Fibroblast of lung (primary cell): ENCODE data around the gene PNMA8C. TPM values are rescaled to one million over a fixed set of nuclear protein-coding genes. Genes with fewer than 3 reads are reported as not detected.
"Not testable (repeated sequence)": the region's sequence is repeated elsewhere in the genome, so short reads cannot be mapped to it uniquely, and the experiment has no call there.

Experiments used
- DNase-seq, 2 donors: peaks; one replicate each; pipeline versions ENCODE4 v3.0.0 to v3.0.0-alpha.2; 2010; ENCODE audit warnings: low read depth in 2 of 2
- H2AFZ ChIP-seq: 2 replicates; pipeline ENCODE4 v1.5.1; 2012; ENCODE audit warnings: low read length, control low read depth, inconsistent platforms
- H3K27ac ChIP-seq: 2 replicates; pipeline ENCODE4 v1.5.1; 2011; ENCODE audit warnings: low read length, control low read depth; ENCODE audit not compliant: insufficient read depth
- H3K27me3 ChIP-seq: 2 replicates; pipeline ENCODE4 v1.5.1; 2011; ENCODE audit warnings: mild to moderate bottlenecking, low read length; ENCODE audit not compliant: control insufficient read depth, insufficient read depth
- H3K36me3 ChIP-seq: 2 replicates; pipeline ENCODE4 v1.5.1; 2011; ENCODE audit warnings: low read length; ENCODE audit not compliant: control insufficient read depth, insufficient read depth
- H3K4me1 ChIP-seq: 2 replicates; pipeline ENCODE4 v1.5.1; 2011; ENCODE audit warnings: low read length; ENCODE audit not compliant: control insufficient read depth, insufficient read depth; ENCODE audit errors: extremely low read depth
- H3K4me2 ChIP-seq: 2 replicates; pipeline ENCODE4 v1.5.1; 2011; ENCODE audit warnings: low read length, control low read depth; ENCODE audit not compliant: insufficient read depth; ENCODE audit errors: extremely low read depth
- H3K4me3 ChIP-seq, 4 experiments: fragments of 200-600 bp in 1 of 4; sonication (generic) in 1 of 4; replicated peaks in 1 of 4; 2 replicates each; pipeline ENCODE4 v1.5.1; 2011 to 2016; ENCODE audit warnings: low read length in 4 of 4, low read depth in 3 of 4, mild to moderate bottlenecking in 3 of 4, control low read depth in 2 of 4, inconsistent platforms in 1 of 4, mixed read lengths in 1 of 4; ENCODE audit not compliant: insufficient read depth in 1 of 4; ENCODE audit errors: control extremely low read depth in 1 of 4
- H3K79me2 ChIP-seq: 2 replicates; pipeline ENCODE4 v1.5.1; 2012; ENCODE audit warnings: mild to moderate bottlenecking, low read length, inconsistent platforms; ENCODE audit not compliant: control insufficient read depth, insufficient read depth
- H3K9ac ChIP-seq: 2 replicates; pipeline ENCODE4 v1.5.1; 2011; ENCODE audit warnings: mild to moderate bottlenecking, low read length, control low read depth; ENCODE audit not compliant: insufficient read depth
- H3K9me3 ChIP-seq: 2 replicates; pipeline ENCODE4 v1.5.1; 2012; ENCODE audit warnings: low read depth, low read length; ENCODE audit not compliant: control insufficient read depth, insufficient read depth
- H4K20me1 ChIP-seq: 2 replicates; pipeline ENCODE4 v1.5.1; 2011; ENCODE audit warnings: low read length; ENCODE audit not compliant: control insufficient read depth, insufficient read depth; ENCODE audit errors: extremely low read depth
- CTCF ChIP-seq, 2 donors: IDR thresholded peaks in 1 of 2; conservative IDR thresholded peaks in 1 of 2; 1 replicate in 1 of 2; 2 replicates in 1 of 2; pipeline ENCODE4 v1.5.1; 2011 to 2012; ENCODE audit warnings: low read length in 2 of 2, control low read depth in 1 of 2, inconsistent platforms in 1 of 2, low read depth in 1 of 2, mild to moderate bottlenecking in 1 of 2
- EZH2 ChIP-seq: IDR thresholded peaks from 2 replicates; pipeline ENCODE4 v1.5.1; 2012; ENCODE audit warnings: low read length, control low read depth, mild to moderate bottlenecking; ENCODE audit errors: missing control alignments
- polyA plus RNA-seq, 2 donors: library from polyadenylated mRNA; depleted of rRNA in 1 of 2; stranded (reverse) in 1 of 2; unstranded in 1 of 2; fragments of >200 nt; gene quantifications; 2 replicates each; pipeline ENCODE4 v1.2.1, GENCODE V29; 2011 to 2012; ENCODE audit warnings: missing spikeins in 1 of 2
- total RNA-seq: library from RNA; depleted of rRNA; stranded (reverse); fragments of >200 nt; gene quantifications from 2 replicates; pipeline ENCODE4 v1.2.1, GENCODE V29; 2014

Gene PNMA8C
- total and polyA plus RNA-seq, 2 donors (not counting 1 experiment from before 2014, with no cell fraction given), result 0.01 to 0.17 TPM

DNA sequence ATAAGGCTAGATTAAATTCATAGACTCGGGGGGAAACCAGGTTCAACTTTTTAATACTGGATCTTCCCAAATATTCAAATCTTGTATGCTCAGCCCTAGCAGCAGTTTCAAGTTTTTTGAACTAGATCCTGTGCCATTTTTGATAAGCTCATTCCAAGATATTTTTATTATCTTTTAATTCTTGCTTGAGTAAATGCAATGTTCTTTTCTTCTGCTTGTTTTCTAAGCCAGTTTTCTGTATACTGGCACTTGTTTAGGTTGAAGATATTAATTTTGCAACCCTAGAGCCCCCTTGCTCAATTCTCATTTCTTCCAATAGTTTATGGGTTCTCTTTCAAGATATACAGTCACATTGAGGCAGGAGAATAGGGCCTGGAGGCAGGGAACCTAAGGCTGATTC lies 13.1 kb upstream of the PNMA8C start:
- TF ChIP-seq CTCF (conservative IDR thresholded peaks at IDR 0.05 in 1 of 2, IDR thresholded peaks at IDR 0.05 in 1 of 2; ENCODE audit: low read depth in 1 of 2, low read length in 2 of 2) (no peak), EZH2 (no peak)
- H3K4me1 ChIP-seq, result no peaks in the 10 kb centered on the region
- no peak overlapping the region for H3K9ac ChIP-seq
- no peaks in the 10 kb centered on the region for H3K36me3 ChIP-seq
- DNase-seq, result no peak
- H3K27ac ChIP-seq, result no peak overlapping the region
- H3K27me3 ChIP-seq, result no peaks in the 10 kb centered on the region
- H3K4me2 ChIP-seq, result no peak overlapping the region
- no peak overlapping the region for H3K4me3 ChIP-seq
- no peaks in the 10 kb centered on the region for H4K20me1 ChIP-seq
- H2AFZ ChIP-seq, result no peak overlapping the region
- H3K79me2 ChIP-seq, result no peaks in the 10 kb centered on the region
- no peaks in the 10 kb centered on the region for H3K9me3 ChIP-seq

DNA sequence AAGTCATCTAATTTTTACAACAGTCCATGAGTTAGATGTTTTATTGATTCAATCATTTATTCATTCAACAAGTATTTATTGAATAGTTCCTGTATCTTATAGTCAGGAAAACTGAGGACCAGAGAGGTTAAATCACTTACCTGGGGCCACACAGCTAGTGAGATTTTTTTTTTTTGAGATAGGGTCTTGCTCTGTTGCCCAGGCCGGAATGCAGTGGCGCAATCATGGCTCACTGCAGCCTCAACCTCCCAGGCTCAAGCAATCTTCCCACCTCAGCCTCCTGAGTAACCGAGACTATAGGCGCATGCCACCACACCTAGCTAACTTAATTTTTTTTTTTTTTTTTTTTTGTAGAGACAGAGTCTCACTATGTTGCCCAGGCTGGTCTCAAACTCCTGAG lies 7.0 kb upstream of the PNMA8C start:
- H3K9me3 ChIP-seq, result not testable (repeated sequence)

DNA sequence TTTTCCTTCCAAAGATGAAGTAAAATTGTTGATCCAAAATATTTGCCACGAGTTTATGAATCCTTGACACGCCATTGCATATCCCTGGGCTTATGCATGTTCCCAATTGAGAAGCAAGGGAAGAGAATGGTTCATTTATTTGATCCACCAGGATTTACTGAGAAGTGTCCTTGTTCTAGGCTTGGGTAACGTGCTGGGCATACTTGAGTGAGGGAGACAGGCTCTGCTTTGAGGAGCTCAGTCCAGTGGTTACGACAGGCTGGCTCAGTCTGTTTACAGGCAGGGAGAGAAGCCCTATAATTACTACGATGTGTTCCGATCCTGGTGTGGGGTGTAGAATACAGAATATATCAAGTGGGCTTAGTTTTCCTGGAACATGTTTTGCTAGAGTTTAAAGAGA lies 6.3 kb upstream of the PNMA8C start:
- Histone ChIP-seq H3K4me3 (no peak overlapping the region), H4K20me1 (no peaks in the 10 kb centered on the region), H3K9me3 (no peaks in the 10 kb centered on the region), H3K27me3 (no peaks in the 10 kb centered on the region), H3K79me2 (no peaks in the 10 kb centered on the region), H3K27ac (no peak overlapping the region), H3K4me2 (no peak overlapping the region), H3K9ac (no peak overlapping the region), H3K4me1 (no peaks in the 10 kb centered on the region), H3K36me3 (no peaks in the 10 kb centered on the region), H2AFZ (no peak overlapping the region)
- TF ChIP-seq CTCF (conservative IDR thresholded peaks at IDR 0.05 in 1 of 2, IDR thresholded peaks at IDR 0.05 in 1 of 2; ENCODE audit: low read depth in 1 of 2, low read length in 2 of 2) (no peak), EZH2 (no peak)
- DNase-seq, result no peak

More for the DNA sequence above, 7.0 kb upstream of the PNMA8C start:
- not testable (repeated sequence) for H2AFZ ChIP-seq, H3K9ac ChIP-seq, H3K27ac ChIP-seq, H3K79me2 ChIP-seq, H3K4me1 ChIP-seq, H3K4me3 ChIP-seq, DNase-seq, H4K20me1 ChIP-seq, H3K36me3 ChIP-seq, H3K4me2 ChIP-seq, H3K27me3 ChIP-seq

DNA sequence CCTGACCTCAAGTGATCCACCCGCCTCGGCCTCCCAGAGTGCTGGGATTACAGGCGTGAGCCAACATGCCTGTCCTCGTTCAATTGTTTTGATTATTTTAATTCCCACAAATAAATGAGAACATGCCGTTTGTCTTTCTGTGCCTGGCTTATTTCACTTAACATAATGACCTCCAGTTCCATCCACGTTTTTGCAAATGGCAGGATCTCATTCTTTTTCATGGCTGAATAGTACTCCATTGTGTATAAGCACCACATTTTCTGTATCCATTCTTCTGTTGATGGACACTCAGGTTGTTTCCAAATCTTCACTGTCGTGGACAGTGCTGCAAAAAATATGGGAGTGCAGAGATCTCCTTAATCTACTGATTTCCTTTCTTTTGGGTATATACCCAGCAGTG lies 4.7 kb upstream of the PNMA8C start:
- H3K4me2 ChIP-seq, H2AFZ ChIP-seq, H3K4me1 ChIP-seq, H3K9ac ChIP-seq, H3K27ac ChIP-seq, H3K9me3 ChIP-seq, DNase-seq, H3K4me3 ChIP-seq, H3K27me3 ChIP-seq, H4K20me1 ChIP-seq, H3K36me3 ChIP-seq, H3K79me2 ChIP-seq: not testable (repeated sequence)
